SK-N-SH (cell line): ENCODE data around the gene CAD. TPM values are rescaled to one million over a fixed set of nuclear protein-coding genes. Genes with fewer than 3 reads are reported as not detected.

ENCODE experiments used
- CTCF ChIA-PET: fragments of 300-600, 350-600 bp; formaldehyde crosslinking; extraction: SDS; loops from one replicate; lab custom pipeline; 2021; lab: Yijun Ruan, JAX
- POLR2A ChIA-PET: fragments of 350-600 bp; sonication (Branson Sonifier 250); formaldehyde crosslinking; extraction: SDS; loops from one replicate; lab custom pipeline; 2020; ENCODE audit warnings: antibody characterized with exemption, inconsistent platforms; lab: Yijun Ruan, JAX
- DNase-seq: peaks from one replicate; pipeline ENCODE4 v3.0.0; 2012
- H2AFZ ChIP-seq: fragments of 200-600 bp; sonication (generic); 2 replicates; pipeline ENCODE4 v1.8.1; 2016; ENCODE audit warnings: antibody characterized with exemption, mild to moderate bottlenecking, low read depth
- H3F3A ChIP-seq: fragments of 200-600 bp; sonication (generic); replicated peaks from 2 replicates; pipeline ENCODE3; 2016; ENCODE audit warnings: antibody characterized with exemption, mild to moderate bottlenecking; ENCODE audit not compliant: insufficient read depth
- H3K27ac ChIP-seq, 2 experiments: fragments of 200-500 bp in 1 of 2; fragments of 200-600 bp in 1 of 2; sonication (Bioruptor generic) in 1 of 2; sonication (generic), shearing (Covaris generic) in 1 of 2; 2 replicates each; pipeline versions ENCODE4 v1.5.1 to v1.6.1; 2014 to 2016; ENCODE audit warnings: low read depth in 2 of 2, inconsistent platforms in 1 of 2, low read length in 1 of 2, mild to moderate bottlenecking in 1 of 2, mixed read lengths in 1 of 2
- H3K27me3 ChIP-seq: fragments of 200-600 bp; sonication (generic), shearing (Covaris generic); 2 replicates; pipeline ENCODE4 v1.6.1; 2016; ENCODE audit warnings: mixed run types; ENCODE audit not compliant: insufficient read depth
- H3K36me3 ChIP-seq, 2 experiments: fragments of 200-500 bp in 1 of 2; fragments of 200-600 bp in 1 of 2; sonication (Bioruptor generic) in 1 of 2; sonication (generic) in 1 of 2; replicated peaks in 1 of 2; 2 replicates each; pipeline versions ENCODE3 to v1.5.1; 2014 to 2016; ENCODE audit warnings: low read length in 1 of 2, mild to moderate bottlenecking in 1 of 2; ENCODE audit not compliant: insufficient read depth in 2 of 2, control insufficient read depth in 1 of 2
- H3K4me1 ChIP-seq, 2 experiments: fragments of 200-500 bp in 1 of 2; fragments of 200-600 bp in 1 of 2; sonication (Bioruptor generic) in 1 of 2; sonication (generic), shearing (Covaris generic) in 1 of 2; 2 replicates each; pipeline versions ENCODE4 v1.5.1 to v1.6.1; 2014 to 2016; ENCODE audit warnings: low read depth in 1 of 2, low read length in 1 of 2, mixed run types in 1 of 2; ENCODE audit not compliant: insufficient read depth in 2 of 2, control insufficient read depth in 1 of 2
- H3K4me2 ChIP-seq: fragments of 200-600 bp; sonication (generic), shearing (Covaris generic); 2 replicates; pipeline ENCODE4 v1.6.1; 2017; ENCODE audit warnings: mixed run types
- H3K4me3 ChIP-seq, 2 experiments: fragments of 200-500 bp in 1 of 2; fragments of 200-600 bp in 1 of 2; sonication (Bioruptor generic) in 1 of 2; sonication (generic), shearing (Covaris generic) in 1 of 2; 2 replicates each; pipeline versions ENCODE4 v1.5.1 to v1.8.1; 2014 to 2016; ENCODE audit warnings: low read depth in 2 of 2, inconsistent platforms in 1 of 2, low read length in 1 of 2, mild to moderate bottlenecking in 1 of 2, mixed read lengths in 1 of 2, moderate library complexity in 1 of 2
- H3K79me2 ChIP-seq: fragments of 200-600 bp; sonication (generic); 2 replicates; pipeline ENCODE4 v1.8.1; 2017; ENCODE audit warnings: mild to moderate bottlenecking; ENCODE audit not compliant: insufficient read depth
- H3K9ac ChIP-seq: fragments of 200-600 bp; sonication (generic); 2 replicates; pipeline ENCODE4 v1.6.1; 2017; ENCODE audit warnings: mixed run types
- H3K9me2 ChIP-seq: fragments of 200-600 bp; sonication (generic); 2 replicates; pipeline ENCODE4 v1.6.1; 2017; ENCODE audit warnings: mixed run types
- H3K9me3 ChIP-seq: fragments of 200-600 bp; sonication (generic); 2 replicates; pipeline ENCODE4 v1.6.1; 2017; ENCODE audit warnings: mixed run types, mild to moderate bottlenecking, moderate library complexity
- H4K20me1 ChIP-seq: fragments of 200-600 bp; sonication (generic); 2 replicates; pipeline ENCODE4 v1.6.1; 2017; ENCODE audit warnings: mild to moderate bottlenecking, mixed run types; ENCODE audit not compliant: insufficient read depth
- ELF1 ChIP-seq: IDR thresholded peaks from 2 replicates; pipeline ENCODE4 v1.4.0; 2012
- FOSL2 ChIP-seq: IDR thresholded peaks from 2 replicates; pipeline ENCODE4 v1.4.0; 2012; ENCODE audit warnings: low read depth, mild to moderate bottlenecking, moderate library complexity, borderline replicate concordance
- FOXM1 ChIP-seq: IDR thresholded peaks from 2 replicates; pipeline ENCODE4 v1.4.0; 2012; ENCODE audit warnings: low read depth, mild to moderate bottlenecking
- JUND ChIP-seq: IDR thresholded peaks from 2 replicates; pipeline ENCODE4 v1.4.0; 2012
- MXI1 ChIP-seq: IDR thresholded peaks from 2 replicates; pipeline ENCODE4 v1.6.1; 2012; ENCODE audit warnings: mild to moderate bottlenecking, low read depth, low read length, improper control_type of control experiment
- NFIC ChIP-seq: IDR thresholded peaks from 2 replicates; pipeline ENCODE4 v1.4.0; 2012; ENCODE audit warnings: borderline replicate concordance
- PBX3 ChIP-seq: IDR thresholded peaks from 2 replicates; pipeline ENCODE4; 2012
- RAD21 ChIP-seq: IDR thresholded peaks from 2 replicates; pipeline ENCODE4 v1.6.1; 2012; ENCODE audit warnings: mild to moderate bottlenecking, low read length
- REST ChIP-seq: IDR thresholded peaks from 2 replicates; pipeline ENCODE4 v1.6.1; 2012; ENCODE audit warnings: mild to moderate bottlenecking, low read depth, low read length, moderate library complexity
- RXRA ChIP-seq: IDR thresholded peaks from 2 replicates; pipeline ENCODE4 v1.4.0; 2012; ENCODE audit warnings: low read depth, mild to moderate bottlenecking, borderline replicate concordance
- SMC3 ChIP-seq: IDR thresholded peaks from 2 replicates; pipeline ENCODE4 v1.6.1; 2012; ENCODE audit warnings: low read depth, low read length, improper control_type of control experiment
- TCF12 ChIP-seq: IDR thresholded peaks from 2 replicates; pipeline ENCODE4 v1.4.0; 2012
- TEAD4 ChIP-seq: IDR thresholded peaks from 2 replicates; pipeline ENCODE4 v1.4.0; 2012; ENCODE audit warnings: mild to moderate bottlenecking, borderline replicate concordance; ENCODE audit not compliant: insufficient read depth
- YY1 ChIP-seq: IDR thresholded peaks from 2 replicates; pipeline ENCODE4 v1.4.0; 2012; ENCODE audit warnings: low read depth, mild to moderate bottlenecking
- ZBTB33 ChIP-seq: IDR thresholded peaks from 2 replicates; pipeline ENCODE4 v1.4.0; 2012; ENCODE audit warnings: low read depth, borderline replicate concordance
- whole genome bisulfite sequencing: methylation state at CpG from one replicate; pipeline ENCODE4 v1.1.6; 2017; ENCODE audit warnings: low lambda C conversion rate; 5-methylcytosine and 5-hydroxymethylcytosine counted together
- polyA plus RNA-seq, 3 experiments: library from polyadenylated mRNA; depleted of rRNA; stranded (reverse); fragments of >200 nt; gene quantifications; 2 replicates each; pipeline ENCODE4 v1.2.3, GENCODE V29; 2012
- TF ChIP-seq, protein P1 (sequence below): fragments of 200-600 bp; sonication (generic); IDR thresholded peaks from 2 replicates; pipeline ENCODE4 v1.6.1; 2017; ENCODE audit warnings: antibody characterized with exemption, mild to moderate bottlenecking, moderate library complexity
- TF ChIP-seq, protein P2 (sequence below): fragments of 150-350 bp; IDR thresholded peaks from 2 replicates; pipeline ENCODE4 v1.6.1; 2016; ENCODE audit warnings: mild to moderate bottlenecking, low read depth, low read length
- TF ChIP-seq, protein P3 (sequence below): IDR thresholded peaks from 2 replicates; pipeline ENCODE4 v1.4.0; 2012; ENCODE audit warnings: low read depth
- TF ChIP-seq, protein P4 (sequence below): fragments of 150-350 bp; IDR thresholded peaks from 2 replicates; pipeline ENCODE4 v1.6.1; 2017; ENCODE audit warnings: antibody characterized with exemption, low read length, low read depth, borderline replicate concordance

The CAD gene
- polyA plus RNA-seq, 1 of the 3 experiments (the other 2 are of a cell fraction) = 47.6 TPM

DNA sequence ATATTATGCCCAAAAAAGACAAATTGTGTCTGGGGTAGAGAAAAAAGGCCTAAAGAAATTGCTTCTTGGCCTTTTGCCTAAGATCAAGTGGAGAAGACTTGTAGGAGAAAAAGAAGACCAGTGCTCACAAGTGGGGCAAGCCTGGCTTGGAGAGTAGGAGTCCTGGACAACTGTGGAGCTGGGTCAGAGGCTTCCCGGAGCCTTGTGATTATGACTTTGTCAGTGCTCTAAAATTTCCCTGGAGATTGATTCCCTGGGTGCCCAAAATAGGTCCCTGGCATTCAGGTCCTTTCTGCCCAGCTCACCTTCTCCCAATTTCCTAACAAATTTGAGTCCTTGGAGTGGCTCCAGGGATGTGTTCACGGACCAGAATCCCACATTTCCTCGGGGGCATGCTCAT lies 64.3 kb downstream of the CAD start:
- H3K36me3 ChIP-seq = no peaks in the 10 kb centered on the region
- no peaks in the 10 kb centered on the region for H3K9me2 ChIP-seq
- 82% methylated on average over 3 of the region's 3 CpGs for whole genome bisulfite sequencing
- H3K4me2 ChIP-seq = no peak overlapping the region
- H3K79me2 ChIP-seq = no peaks in the 10 kb centered on the region
- H3K27ac ChIP-seq = no peak overlapping the region
- ChIA-PET POLR2A (interaction anchor here (2.0 kb wide), 1 partner anchor 16 kb away, joined by 7 read pairs; no protein-coding TSS in a partner anchor), CTCF (interaction anchor here (0.7 to 18.0 kb wide), 18 partner anchors 14 to 248 kb away, joined by 3 to 392 read pairs (median 26); partner anchors contain the start of genes CAD, KHK, MPV17 and PREB)
- H2AFZ ChIP-seq = no peak overlapping the region
- H3K4me1 ChIP-seq = peaks cover 0 to 23% of the 10 kb centered on the region in 2 experiments; a peak in 3 of 4 replicates
- H3K9me3 ChIP-seq = no peaks in the 10 kb centered on the region
- DNase-seq = no peak
- peaks cover 14% of the 10 kb centered on the region; the same call in 1 of the 2 replicates for H3K27me3 ChIP-seq
- no peak overlapping the region for H3K4me3 ChIP-seq
- TF ChIP-seq REST = no peak
- TF ChIP-seq JUND = no peak
- TF ChIP-seq MXI1 = no peak
- TF ChIP-seq TCF12 = no peak
- TF ChIP-seq PBX3 = no peak
- no peak for TF ChIP-seq ELF1
- TF ChIP-seq NFIC = no peak
- TF ChIP-seq, protein P1, sequence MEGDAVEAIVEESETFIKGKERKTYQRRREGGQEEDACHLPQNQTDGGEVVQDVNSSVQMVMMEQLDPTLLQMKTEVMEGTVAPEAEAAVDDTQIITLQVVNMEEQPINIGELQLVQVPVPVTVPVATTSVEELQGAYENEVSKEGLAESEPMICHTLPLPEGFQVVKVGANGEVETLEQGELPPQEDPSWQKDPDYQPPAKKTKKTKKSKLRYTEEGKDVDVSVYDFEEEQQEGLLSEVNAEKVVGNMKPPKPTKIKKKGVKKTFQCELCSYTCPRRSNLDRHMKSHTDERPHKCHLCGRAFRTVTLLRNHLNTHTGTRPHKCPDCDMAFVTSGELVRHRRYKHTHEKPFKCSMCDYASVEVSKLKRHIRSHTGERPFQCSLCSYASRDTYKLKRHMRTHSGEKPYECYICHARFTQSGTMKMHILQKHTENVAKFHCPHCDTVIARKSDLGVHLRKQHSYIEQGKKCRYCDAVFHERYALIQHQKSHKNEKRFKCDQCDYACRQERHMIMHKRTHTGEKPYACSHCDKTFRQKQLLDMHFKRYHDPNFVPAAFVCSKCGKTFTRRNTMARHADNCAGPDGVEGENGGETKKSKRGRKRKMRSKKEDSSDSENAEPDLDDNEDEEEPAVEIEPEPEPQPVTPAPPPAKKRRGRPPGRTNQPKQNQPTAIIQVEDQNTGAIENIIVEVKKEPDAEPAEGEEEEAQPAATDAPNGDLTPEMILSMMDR = no peak
- TF ChIP-seq SMC3 = no peak
- TF ChIP-seq, protein P2, sequence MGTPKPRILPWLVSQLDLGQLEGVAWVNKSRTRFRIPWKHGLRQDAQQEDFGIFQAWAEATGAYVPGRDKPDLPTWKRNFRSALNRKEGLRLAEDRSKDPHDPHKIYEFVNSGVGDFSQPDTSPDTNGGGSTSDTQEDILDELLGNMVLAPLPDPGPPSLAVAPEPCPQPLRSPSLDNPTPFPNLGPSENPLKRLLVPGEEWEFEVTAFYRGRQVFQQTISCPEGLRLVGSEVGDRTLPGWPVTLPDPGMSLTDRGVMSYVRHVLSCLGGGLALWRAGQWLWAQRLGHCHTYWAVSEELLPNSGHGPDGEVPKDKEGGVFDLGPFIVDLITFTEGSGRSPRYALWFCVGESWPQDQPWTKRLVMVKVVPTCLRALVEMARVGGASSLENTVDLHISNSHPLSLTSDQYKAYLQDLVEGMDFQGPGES = no peak
- TF ChIP-seq FOXM1 = no peak
- TF ChIP-seq, protein P3, sequence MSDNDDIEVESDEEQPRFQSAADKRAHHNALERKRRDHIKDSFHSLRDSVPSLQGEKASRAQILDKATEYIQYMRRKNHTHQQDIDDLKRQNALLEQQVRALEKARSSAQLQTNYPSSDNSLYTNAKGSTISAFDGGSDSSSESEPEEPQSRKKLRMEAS = no peak
- no peak for TF ChIP-seq YY1
- no peak for TF ChIP-seq ZBTB33
- TF ChIP-seq, protein P4, sequence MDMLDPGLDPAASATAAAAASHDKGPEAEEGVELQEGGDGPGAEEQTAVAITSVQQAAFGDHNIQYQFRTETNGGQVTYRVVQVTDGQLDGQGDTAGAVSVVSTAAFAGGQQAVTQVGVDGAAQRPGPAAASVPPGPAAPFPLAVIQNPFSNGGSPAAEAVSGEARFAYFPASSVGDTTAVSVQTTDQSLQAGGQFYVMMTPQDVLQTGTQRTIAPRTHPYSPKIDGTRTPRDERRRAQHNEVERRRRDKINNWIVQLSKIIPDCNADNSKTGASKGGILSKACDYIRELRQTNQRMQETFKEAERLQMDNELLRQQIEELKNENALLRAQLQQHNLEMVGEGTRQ = no peak
- no peak for TF ChIP-seq RAD21
- TF ChIP-seq RXRA = no peak
- TF ChIP-seq FOSL2 = no peak
- TF ChIP-seq TEAD4 = no peak
- no peak overlapping the region for H3K9ac ChIP-seq
- H4K20me1 ChIP-seq = no peaks in the 10 kb centered on the region
- H3F3A ChIP-seq = no peaks in the 10 kb centered on the region
